Neural cell (in vitro differentiated cells): ENCODE data around the gene GMEB2. TPM values are rescaled to one million over a fixed set of nuclear protein-coding genes. Genes with fewer than 3 reads are reported as not detected.

Experiments used
- H2AFZ ChIP-seq: fragments of 200-600, 300-800 bp; sonication (generic), shearing (Covaris generic); 2 replicates; pipeline ENCODE4 v1.6.0; 2014; ENCODE audit warnings: low read depth, mild to moderate bottlenecking, antibody characterized with exemption, low read length, moderate library complexity
- H3F3A ChIP-seq: fragments of 200-600 bp; shearing (Covaris generic); 2 replicates; pipeline ENCODE4 v1.6.1; 2016; ENCODE audit warnings: mild to moderate bottlenecking, moderate library complexity, mixed read lengths, antibody characterized with exemption, low read length; ENCODE audit not compliant: insufficient read depth, poor library complexity, severe bottlenecking
- H3K27ac ChIP-seq: fragments of 200-600, 300-800 bp; sonication (generic), shearing (Covaris generic); 2 replicates; pipeline ENCODE4 v1.5.1; 2014; ENCODE audit warnings: mild to moderate bottlenecking, low read length, moderate library complexity
- H3K27me3 ChIP-seq: fragments of 300-800, 200-600 bp; sonication (generic), shearing (Covaris generic); 2 replicates; pipeline ENCODE4 v1.6.0; 2014; ENCODE audit warnings: mild to moderate bottlenecking, low read depth, low read length, moderate library complexity; ENCODE audit not compliant: insufficient read depth
- H3K36me3 ChIP-seq: fragments of 300-800, 200-600 bp; sonication (generic), shearing (Covaris generic); 2 replicates; pipeline ENCODE4 v1.5.1; 2014; ENCODE audit warnings: mild to moderate bottlenecking, antibody characterized with exemption, low read length, moderate library complexity; ENCODE audit not compliant: insufficient read depth
- H3K4me2 ChIP-seq: fragments of 300-800, 200-600 bp; sonication (generic), shearing (Covaris generic); 2 replicates; pipeline ENCODE4 v1.6.0; 2014; ENCODE audit warnings: mild to moderate bottlenecking, low read length
- H3K4me3 ChIP-seq: fragments of 300-800, 200-600 bp; sonication (generic), shearing (Covaris generic); 2 replicates; pipeline ENCODE4 v1.5.1; 2014; ENCODE audit warnings: mild to moderate bottlenecking, low read length, moderate library complexity
- H3K79me2 ChIP-seq: fragments of 200-600 bp; shearing (Covaris generic); replicated peaks from 2 replicates; pipeline ENCODE4 v1.6.0; 2014; ENCODE audit warnings: mild to moderate bottlenecking, low read length, moderate library complexity; ENCODE audit not compliant: insufficient read depth
- H3K9ac ChIP-seq: fragments of 300-800, 200-600 bp; sonication (generic), shearing (Covaris generic); 2 replicates; pipeline ENCODE4 v1.6.1; 2016; ENCODE audit warnings: mild to moderate bottlenecking, low read length, mixed read lengths
- H3K9me2 ChIP-seq: fragments of 200-600 bp; shearing (Covaris generic); 2 replicates; pipeline ENCODE4 v1.6.1; 2016; ENCODE audit warnings: mild to moderate bottlenecking, low read length, mixed read lengths; ENCODE audit not compliant: insufficient read depth
- H3K9me3 ChIP-seq: fragments of 200-600, 300-800 bp; sonication (generic), shearing (Covaris generic); 2 replicates; pipeline ENCODE4 v1.6.1; 2016; ENCODE audit warnings: mild to moderate bottlenecking, mixed run types, low read length, moderate library complexity, mixed read lengths
- H4K20me1 ChIP-seq: fragments of 200-600 bp; shearing (Covaris generic); 2 replicates; pipeline ENCODE4 v1.6.1; 2016; ENCODE audit warnings: mild to moderate bottlenecking, mixed run types; ENCODE audit not compliant: insufficient read depth
- CTCF ChIP-seq: fragments of 450-650 bp; IDR thresholded peaks from 2 replicates; pipeline ENCODE4 v1.5.1; 2014; ENCODE audit warnings: antibody characterized with exemption, mild to moderate bottlenecking, moderate library complexity; ENCODE audit not compliant: poor library complexity, severe bottlenecking
- EP300 ChIP-seq: fragments of 450-650 bp; conservative IDR thresholded peaks from 2 replicates; pipeline ENCODE4 v1.6.1; 2014; ENCODE audit warnings: antibody characterized with exemption, mild to moderate bottlenecking, moderate library complexity; ENCODE audit not compliant: poor library complexity, severe bottlenecking
- EZH2 ChIP-seq: fragments of 200-600, 300-800 bp; shearing (Covaris generic), sonication (generic); IDR thresholded peaks from 2 replicates; pipeline ENCODE4 v1.6.1; 2014; ENCODE audit warnings: antibody characterized with exemption, low read length, borderline replicate concordance, mild to moderate bottlenecking; ENCODE audit not compliant: insufficient read depth, poor library complexity, severe bottlenecking
- MXI1 ChIP-seq: fragments of 450-650 bp; conservative IDR thresholded peaks from 2 replicates; pipeline ENCODE4 v1.6.1; 2014; ENCODE audit warnings: antibody characterized with exemption, mild to moderate bottlenecking; ENCODE audit not compliant: poor library complexity, severe bottlenecking
- POLR2AphosphoS5 ChIP-seq: IDR thresholded peaks from 2 replicates; pipeline ENCODE4 v1.6.1; 2012
- RAD21 ChIP-seq: fragments of 450-650 bp; conservative IDR thresholded peaks from 2 replicates; pipeline ENCODE4 v1.6.1; 2014; ENCODE audit warnings: antibody characterized with exemption, mild to moderate bottlenecking, moderate library complexity
- REST ChIP-seq: IDR thresholded peaks from 2 replicates; pipeline ENCODE4 v1.6.1; 2012; ENCODE audit warnings: borderline replicate concordance
- SMC3 ChIP-seq: fragments of 450-650 bp; conservative IDR thresholded peaks from 2 replicates; pipeline ENCODE4 v1.6.1; 2014; ENCODE audit warnings: antibody characterized with exemption, mild to moderate bottlenecking, moderate library complexity; ENCODE audit not compliant: poor library complexity
- TAF1 ChIP-seq: IDR thresholded peaks from 2 replicates; pipeline ENCODE4 v1.6.1; 2012; ENCODE audit warnings: low read depth
- polyA plus RNA-seq: library from polyadenylated mRNA; depleted of rRNA; stranded (reverse); fragments of >200 nt; gene quantifications from 2 replicates; pipeline ENCODE4 v1.2.3, GENCODE V29; 2014

Gene GMEB2
- polyA plus RNA-seq, 1 donor from 2014 or later = 13.7 TPM

GRCh38 chr20:63580796-63581461 is 46.0 kb downstream of the GMEB2 start:
- H3K9me3 ChIP-seq = no peaks in the 10 kb centered on the region
- H3K9me2 ChIP-seq = no peaks in the 10 kb centered on the region
- no peak overlapping the region for H3K4me2 ChIP-seq
- H4K20me1 ChIP-seq = no peaks in the 10 kb centered on the region
- no peak overlapping the region for H3K27ac ChIP-seq
- no peak overlapping the region for H3K9ac ChIP-seq
- H3K36me3 ChIP-seq = no peaks in the 10 kb centered on the region
- no peak for TF ChIP-seq REST
- TF ChIP-seq SMC3 = peak; percentile 58
- TF ChIP-seq MXI1 = no peak
- no peak for TF ChIP-seq TAF1
- peak; percentile 57 for TF ChIP-seq CTCF
- TF ChIP-seq RAD21 = peak; percentile 62
- TF ChIP-seq EZH2 = no peak
- no peak for TF ChIP-seq POLR2AphosphoS5
- TF ChIP-seq EP300 = no peak
- H3F3A ChIP-seq = no peaks in the 10 kb centered on the region
- H3K27me3 ChIP-seq = no peaks in the 10 kb centered on the region
- H3K79me2 ChIP-seq = no peaks in the 10 kb centered on the region
- no peak overlapping the region for H2AFZ ChIP-seq
- no peak overlapping the region for H3K4me3 ChIP-seq

- Histone ChIP-seq H3K27me3 (no peaks in the 10 kb centered on the region), H3K79me2 (no peaks in the 10 kb centered on the region), H3K9ac (no peak overlapping the region), H3F3A (no peaks in the 10 kb centered on the region), H4K20me1 (no peaks in the 10 kb centered on the region), H3K4me3 (no peak overlapping the region), H3K36me3 (no peaks in the 10 kb centered on the region), H2AFZ (no peak overlapping the region), H3K27ac (no peak overlapping the region), H3K9me2 (no peaks in the 10 kb centered on the region), H3K4me2 (no peak overlapping the region), H3K9me3 (no peaks in the 10 kb centered on the region)
- TF ChIP-seq SMC3 (no peak), POLR2AphosphoS5 (no peak), MXI1 (no peak), REST (no peak), EZH2 (no peak), TAF1 (no peak), RAD21 (no peak), CTCF (no peak), EP300 (no peak)
Observed at GRCh38 chr20:63579017-63579694, 47.7 kb downstream of the GMEB2 start.
